NCI-H2029 (cell line): ENCODE results near the gene MDFI.
"Not testable (repeated sequence)": the region's sequence is repeated elsewhere in the genome, so short reads cannot be mapped to it uniquely, and the experiment has no call there.

ENCODE experiments used
- DNase-seq: peaks from one replicate; lab custom pipeline; 2025; lab: John Stamatoyannopoulos, UW

The MDFI gene

DNA sequence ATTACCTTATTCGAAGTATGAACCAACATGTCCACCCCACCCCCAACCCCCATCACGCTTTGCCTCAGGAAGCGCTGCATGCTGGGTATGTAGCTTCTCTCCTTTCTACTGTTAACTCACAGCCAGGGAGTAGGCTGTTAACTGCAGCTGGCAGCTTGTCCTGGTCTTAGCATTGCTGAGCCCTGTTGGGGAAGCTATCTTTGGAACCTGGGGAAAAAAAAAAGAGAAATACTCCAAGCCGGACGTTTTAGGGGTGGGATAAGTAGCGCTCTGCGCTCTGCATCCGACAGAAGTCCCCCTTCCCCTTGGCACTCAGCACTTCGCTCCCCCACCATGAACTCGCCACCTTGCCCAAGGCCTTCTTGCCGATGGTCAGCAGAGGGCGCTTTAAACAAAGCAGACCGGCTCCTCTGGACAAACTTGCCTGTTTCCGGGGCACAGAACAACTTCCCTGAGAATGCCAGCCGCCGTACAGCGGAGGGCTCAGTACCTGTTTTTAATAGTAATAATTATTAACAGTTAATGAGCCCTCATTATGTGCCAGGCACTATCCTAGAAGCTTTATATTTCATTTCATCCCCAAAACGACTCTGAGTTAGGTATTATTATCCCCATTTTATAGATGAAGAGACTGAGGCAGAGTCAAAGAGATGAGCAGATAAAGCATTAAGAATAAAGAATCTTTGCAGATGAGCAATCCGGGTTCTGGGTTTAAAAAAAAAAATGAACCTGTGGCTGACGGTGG lies 35.2 kb upstream of the MDFI start:
- peak; percentile 80 for DNase-seq

DNA sequence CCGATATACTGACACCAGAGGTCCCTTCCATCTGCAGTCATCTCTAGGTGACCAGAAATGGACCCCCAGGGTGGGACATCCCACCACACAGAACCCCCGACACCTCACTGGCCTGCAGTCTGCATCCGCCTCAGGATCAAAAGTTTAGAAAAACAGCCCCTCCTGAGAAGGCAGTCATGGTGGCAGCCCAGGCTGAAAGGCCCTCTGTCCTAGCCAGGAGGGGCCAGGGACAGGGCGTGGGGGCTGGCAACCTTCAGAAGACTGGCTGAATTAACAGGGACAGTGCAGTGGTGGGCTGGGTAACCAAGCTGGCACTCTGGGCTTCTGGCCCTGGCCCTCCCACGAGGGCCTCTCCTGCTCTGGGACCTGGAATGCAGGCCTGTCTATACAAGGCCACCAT lies 34.3 kb upstream of the MDFI start:
- DNase-seq: no peak

GRCh38 chr6:41605649-41606048 lies 32.6 kb upstream of the MDFI start:
- no peak for DNase-seq

DNA sequence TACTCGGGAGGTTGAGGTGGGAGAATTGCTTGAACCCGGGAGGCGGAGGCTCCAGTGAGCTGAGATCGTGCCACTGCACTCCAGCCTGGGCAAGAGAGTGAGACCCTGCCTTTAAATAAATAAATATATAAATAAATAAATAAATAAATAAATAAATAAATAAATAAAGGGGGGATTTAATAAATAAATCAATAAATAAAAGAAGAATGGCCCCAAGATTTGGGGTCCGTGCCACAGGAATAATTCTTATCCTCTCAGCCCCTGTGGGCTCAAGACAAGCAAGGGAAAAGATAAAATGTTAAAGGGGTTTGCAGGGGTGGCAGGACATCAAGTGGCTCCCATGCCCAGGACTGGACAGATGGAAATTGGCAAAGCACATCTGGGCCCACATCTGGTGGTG lies 31.2 kb upstream of the MDFI start:
- no peak for DNase-seq

GRCh38 chr6:41607736-41608135 lies 30.5 kb upstream of the MDFI start:
- no peak for DNase-seq

DNA sequence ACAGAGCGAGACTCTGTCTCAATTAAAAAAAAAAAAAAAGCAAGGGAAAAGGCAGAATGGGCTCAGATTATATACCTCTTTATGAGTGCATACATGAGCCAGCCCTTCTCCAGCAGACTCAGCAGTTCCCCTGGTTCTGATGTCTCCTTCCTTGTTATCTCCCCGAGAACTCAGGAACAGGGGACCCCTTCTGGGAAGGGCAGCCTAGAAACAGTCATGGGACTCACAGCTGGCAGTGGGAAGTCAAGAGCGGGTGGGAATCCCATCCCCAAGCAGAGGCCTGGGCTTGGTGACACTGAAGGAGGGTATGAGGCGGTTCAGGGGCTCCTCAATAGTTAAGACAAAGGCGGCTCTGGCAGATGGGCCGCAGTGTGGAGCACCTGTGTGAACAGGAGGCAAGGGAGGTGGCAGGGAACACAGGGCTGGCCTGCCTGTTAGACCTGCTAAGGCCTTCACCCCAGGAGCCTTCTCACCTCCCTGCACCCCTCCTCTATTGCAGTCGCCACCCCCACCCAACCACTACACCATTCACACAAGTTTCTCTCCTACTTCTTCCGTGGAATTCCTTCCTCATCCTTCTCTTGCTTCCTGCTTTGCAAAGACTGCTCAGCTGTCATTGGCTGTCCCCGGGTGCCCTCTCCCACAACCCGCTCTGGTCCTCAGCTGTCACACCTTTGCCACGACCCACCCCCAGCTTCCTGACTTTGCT lies 29.7 kb upstream of the MDFI start:
- no peak for DNase-seq

GRCh38 chr6:41614715-41615114 lies 23.6 kb upstream of the MDFI start:
- no peak for DNase-seq

DNA sequence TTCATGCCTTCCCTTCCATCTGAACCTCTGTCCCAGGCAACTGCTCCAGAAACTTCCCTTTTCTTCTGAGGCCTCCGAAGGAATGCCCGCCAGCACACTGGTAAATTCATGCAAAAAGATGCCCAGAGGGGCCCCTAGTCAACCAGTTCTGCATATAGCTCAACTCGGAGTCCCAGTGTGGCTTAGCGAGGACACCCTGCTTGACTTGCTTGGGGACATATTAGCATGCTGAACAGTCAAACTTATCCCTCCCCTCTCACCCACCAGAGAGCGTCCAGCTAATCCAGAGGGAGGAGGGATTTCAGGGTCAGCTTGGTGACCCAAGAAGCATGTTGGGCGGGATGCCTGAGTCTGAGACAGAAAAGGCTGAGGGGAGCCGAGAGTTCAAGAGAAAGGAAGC lies 23.0 kb upstream of the MDFI start:
- no peak for DNase-seq

GRCh38 chr6:41618598-41618997 lies 19.7 kb upstream of the MDFI start:
- DNase-seq: no peak

DNA sequence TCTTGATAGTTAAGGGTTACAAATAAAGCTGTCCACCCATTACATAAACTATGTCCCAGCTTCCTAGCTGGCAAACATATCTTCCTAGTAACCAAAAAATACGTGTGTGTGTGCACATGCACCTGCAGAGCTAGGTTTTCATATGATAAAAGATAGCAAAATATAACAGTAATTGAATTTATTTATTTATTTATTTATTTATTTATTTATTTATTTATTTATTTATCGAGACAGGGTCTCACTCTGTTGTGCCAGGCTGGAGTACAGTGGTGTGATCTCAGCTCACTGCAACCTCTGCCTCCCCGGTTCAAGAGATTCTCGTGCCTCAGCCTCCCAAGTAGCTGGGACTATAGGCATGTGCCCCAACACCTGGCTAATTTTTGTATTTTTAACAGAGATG lies 19.1 kb upstream of the MDFI start:
- DNase-seq: not testable (repeated sequence)

DNA sequence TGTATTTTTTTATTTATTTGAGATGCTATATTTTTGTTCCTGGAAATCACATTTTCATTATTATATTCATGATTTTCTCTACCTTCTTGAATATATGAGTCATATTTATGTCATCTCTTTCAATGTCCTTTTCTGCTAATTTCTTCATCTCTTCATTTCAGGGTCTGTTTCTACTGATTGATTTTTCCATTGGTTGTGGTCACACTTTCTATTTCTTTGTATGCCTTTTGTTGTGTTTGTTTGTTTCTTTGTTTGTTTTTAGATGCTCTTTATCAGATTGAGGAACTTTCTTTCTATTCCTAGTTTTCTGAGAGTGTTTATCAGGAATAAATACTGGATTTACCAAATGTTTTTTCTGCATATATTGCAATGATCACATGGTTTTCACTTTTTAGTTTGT lies 16.9 kb upstream of the MDFI start:
- DNase-seq: no peak

- DNase-seq: no peak
Measured at GRCh38 chr6:41621802-41622201, 16.5 kb upstream of the MDFI start.

- no peak for DNase-seq
Measured at GRCh38 chr6:41622206-41622988, 15.9 kb upstream of the MDFI start.

DNA sequence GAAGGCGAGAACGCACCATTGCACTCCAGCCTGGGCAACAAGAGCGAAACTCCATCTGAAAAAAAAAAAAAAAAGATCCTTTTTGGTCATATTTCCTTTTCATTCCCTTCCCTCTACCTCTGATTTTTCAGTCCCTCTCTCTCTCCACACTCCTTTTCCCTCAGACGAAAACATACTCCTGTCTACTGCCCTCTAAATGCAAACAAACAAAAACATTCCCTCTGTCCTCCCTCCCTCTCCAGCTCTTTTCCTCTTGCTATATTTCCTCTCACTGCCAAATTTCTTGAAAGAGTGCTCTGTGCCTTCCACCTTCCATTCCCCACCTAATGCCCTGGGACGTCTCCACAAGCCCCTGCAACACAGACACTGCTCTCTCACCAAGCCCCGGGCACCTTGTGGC lies 14.9 kb upstream of the MDFI start:
- no peak for DNase-seq

- DNase-seq: no peak
Measured at GRCh38 chr6:41624621-41625380, 13.5 kb upstream of the MDFI start.

- peak; percentile 54 for DNase-seq
Measured at GRCh38 chr6:41625442-41625841, 12.8 kb upstream of the MDFI start.

GRCh38 chr6:41626022-41626421 lies 12.2 kb upstream of the MDFI start:
- DNase-seq: no peak

DNA sequence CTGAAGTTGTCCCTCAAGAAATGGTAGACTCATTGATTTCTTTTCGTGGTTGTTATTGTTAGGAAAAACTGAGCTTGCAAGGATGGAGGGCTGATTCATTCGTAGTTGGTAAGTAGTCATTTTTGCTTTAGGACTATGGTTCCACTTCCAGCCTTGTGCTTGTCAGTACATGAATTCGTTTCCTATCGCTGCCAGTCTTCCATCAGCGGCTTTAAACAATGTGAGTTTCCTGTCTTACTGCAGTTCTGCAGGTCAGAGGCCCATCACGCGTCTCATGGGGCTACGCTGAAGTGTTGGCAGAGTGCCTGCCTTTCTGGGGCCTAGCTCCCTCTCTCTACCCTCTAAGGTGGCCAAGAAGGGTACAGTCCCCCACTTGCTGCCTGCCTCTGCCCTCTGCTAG lies 11.4 kb upstream of the MDFI start:
- DNase-seq: no peak

DNA sequence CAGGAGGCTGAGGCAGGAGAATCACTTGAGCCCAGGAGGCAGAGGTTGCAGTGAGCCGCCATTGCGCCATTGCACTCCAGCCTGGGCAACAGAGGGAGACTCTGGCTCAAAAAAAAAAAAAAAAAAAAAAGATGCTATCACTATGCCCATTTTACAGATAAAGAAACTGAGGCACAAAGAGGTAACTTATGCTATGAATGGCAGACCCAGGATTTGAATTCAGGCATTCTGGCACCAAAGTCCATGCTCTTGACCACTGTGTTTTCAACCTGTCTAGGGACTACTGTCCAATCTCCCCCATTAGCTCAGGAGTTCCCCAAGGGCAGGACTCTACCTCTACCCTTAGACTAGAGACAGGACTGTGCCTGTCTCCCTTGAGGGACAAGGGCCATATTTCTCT lies 9.1 kb upstream of the MDFI start:
- no peak for DNase-seq

GRCh38 chr6:41630069-41630468 lies 8.2 kb upstream of the MDFI start:
- DNase-seq: no peak

GRCh38 chr6:41630946-41631345 lies 7.3 kb upstream of the MDFI start:
- DNase-seq: no peak

DNA sequence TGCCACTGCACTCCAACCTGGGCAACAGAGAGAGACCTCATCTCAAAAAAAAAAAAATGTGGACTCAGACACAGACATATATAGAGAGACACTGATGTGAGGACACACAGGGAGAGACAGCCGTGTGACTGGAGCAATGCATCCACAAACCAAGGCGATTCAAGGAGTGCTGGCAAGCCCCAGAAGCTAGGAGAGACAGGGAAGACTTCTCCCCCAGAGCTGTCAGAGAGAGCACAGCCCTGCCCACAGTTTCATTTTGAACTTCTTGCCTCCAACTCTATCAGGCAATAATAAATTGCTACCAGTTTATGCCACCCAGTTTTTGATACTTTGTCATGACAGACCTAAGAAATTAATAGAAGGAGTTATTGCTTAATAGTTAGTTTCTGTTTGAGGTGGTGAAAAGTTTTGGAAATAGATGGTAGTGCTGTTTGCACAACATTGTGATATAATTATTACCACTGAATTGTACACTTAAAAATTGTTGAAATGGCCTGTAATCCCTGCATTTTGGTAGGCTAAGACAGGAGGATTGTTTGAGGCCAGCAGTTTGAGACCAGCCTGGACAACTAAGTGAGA lies 5.1 kb upstream of the MDFI start:
- DNase-seq: no peak
